HG03066 (cell line): ENCODE data around the gene UXS1.

Source experiments
- ATAC-seq: cut with Tn5 transposase; IDR thresholded peaks from one replicate; pipeline ENCODE4 v1.9.1; 2021; ENCODE audit warnings: low read depth; ENCODE audit not compliant: unreplicated experiment

Gene UXS1

DNA sequence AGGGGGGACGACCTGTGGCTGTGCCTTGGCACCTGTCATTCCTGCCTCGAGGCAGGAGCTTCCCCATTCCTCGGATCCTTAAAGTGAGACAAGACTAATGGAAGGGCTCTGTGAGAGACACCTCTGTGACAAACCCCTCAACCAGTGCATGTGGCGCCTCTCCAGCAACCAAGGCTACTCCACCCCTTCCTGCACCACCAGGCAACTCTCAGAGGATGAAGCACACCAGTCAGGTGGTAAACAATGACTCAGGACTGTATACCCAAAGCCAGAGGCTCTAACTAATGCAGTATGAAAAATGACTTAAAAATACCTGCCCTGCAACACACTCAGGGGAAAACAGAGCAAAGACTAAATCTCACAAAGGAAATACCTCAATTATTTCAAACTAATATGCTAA, 136.9 kb downstream of the UXS1 start:
- no peak for ATAC-seq

DNA sequence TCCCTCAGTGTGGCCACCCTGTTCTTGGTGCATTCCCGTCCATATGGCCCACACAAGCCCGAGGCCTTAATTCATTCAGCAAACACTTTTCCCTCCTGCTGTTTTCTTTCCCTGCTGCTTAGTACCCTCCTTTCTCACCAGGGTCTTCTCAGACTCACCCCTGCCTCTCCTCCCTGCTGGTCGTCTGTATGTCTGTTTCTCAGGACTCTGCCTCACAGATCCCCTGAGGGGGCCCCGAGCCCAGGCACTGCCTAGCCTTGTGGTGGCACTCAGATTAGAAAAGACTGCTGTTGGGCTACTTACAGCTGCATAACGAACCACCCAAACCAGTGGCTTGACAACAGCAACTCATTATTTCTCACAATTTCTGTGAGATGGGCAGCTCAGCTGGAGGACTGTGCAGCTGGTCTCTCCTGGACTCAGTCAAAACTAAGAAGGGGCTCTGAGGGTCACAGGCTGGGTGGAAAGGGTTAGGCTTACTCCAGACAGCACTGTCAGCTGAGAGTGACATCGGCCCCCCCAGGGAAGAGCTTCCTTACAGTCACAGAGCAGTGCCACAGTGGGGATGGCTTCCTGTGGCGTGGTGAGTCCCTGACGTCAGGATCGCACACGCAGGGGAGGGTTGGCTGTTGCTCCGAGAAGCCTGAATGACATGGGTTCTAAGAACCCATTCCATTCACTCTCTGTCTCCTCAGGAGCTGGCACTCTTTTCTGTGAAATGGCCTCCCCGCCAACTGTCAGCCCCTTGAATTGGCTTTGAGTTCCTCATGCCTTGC, 139.0 kb downstream of the UXS1 start:
- no peak for ATAC-seq

DNA sequence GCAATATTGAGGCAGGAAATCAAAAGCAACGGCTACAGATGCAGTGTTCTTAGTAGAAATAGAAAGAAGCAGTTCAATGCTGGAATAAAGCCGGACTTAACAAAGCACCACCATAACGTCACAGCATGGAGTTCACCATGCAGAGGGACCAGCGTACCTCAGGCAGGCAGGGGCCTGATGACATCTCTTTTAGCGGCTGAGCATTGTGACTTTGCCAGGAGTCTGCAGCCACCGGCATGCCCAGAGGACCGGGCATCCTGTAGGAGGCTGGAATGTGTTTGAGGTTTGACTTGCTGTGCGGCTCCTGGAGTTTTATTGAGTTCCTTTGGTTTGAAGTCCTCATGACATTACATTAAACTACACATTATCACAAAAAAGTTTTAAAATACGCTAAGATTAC, 139.8 kb downstream of the UXS1 start:
- ATAC-seq = no peak

DNA sequence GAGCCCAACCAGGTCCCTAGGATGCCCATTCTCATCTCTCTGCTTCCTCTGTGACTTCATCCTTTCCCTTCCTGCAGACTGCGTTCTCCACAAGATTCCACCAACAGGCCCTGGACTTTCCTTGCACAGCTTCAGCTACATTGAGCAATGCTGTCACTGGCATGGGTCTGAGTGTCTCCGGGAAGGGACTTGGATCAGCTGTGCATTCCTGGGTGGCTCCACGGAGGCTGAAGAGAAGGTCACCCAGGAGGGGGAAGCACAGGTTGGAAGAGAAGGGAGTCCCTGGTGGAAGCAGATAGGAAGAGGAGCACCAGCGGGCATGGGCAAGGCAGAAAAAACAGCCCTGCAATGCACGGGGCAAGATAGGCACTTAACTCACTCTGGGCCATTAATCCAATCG, 140.5 kb downstream of the UXS1 start:
- no peak for ATAC-seq

DNA sequence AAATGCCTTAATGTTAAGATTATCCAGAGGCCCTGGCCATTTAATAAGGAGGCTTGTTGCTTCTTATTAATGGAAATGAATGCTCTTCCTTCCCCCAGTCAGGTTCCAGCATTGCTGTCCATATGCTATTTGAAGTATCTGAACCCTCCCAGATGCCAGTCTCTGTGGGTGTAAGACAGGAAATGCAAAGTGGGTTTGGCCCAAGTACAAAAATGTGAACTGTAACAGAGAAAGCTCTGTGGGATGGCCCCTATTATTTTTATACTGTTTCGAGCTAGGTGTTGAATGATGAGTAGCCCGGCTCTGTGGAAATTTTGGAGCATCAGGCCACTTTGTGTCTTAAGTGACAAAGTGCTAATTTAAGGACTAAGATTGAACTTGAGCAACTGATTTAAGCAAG, 141.0 kb downstream of the UXS1 start:
- no peak for ATAC-seq

DNA sequence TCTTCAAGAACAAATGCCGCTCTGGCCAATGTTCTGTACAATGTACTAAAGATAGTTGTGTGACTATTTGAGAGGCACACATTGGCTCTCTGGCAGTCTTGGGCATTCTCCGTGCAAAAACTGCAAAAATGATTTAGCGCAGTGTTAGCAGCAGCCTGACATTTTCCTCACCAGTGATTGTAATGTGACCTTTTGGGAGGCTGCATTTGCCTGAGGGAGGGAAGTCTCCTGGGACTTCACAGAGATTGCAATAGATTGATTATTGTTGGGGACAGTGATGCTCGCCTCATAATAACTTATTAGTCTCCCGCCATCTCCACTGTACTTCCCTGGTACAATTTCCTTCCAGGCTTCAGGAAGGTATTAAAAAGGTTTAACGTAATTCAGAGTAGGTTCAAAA, 149.2 kb downstream of the UXS1 start:
- no peak for ATAC-seq

DNA sequence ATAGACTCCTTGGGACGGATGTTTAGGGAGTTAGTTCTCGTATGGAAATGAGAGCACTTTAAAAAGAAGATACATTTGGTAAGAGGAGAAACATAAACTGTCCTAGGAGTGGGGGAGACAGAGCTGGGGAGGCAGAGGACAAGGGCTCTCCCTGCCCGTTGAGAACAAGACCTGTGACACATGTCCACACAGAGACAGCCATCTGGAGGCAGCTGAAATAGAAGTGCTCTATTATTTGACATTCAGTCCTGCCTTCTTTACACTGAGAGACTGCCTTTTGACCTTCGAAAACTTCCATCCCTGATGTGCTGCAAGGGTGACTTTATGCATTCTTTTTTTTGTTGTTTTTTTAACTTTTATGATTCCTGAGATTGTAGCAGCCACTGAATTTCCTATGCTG, 150.1 kb downstream of the UXS1 start:
- no peak for ATAC-seq
